Stimulated activated CD8-positive, alpha-beta memory T cell treated with anti-CD3 and anti-CD28 coated beads, Interleukin-12 subunit alpha, Interleukin-12 subunit beta, amount 100 ng/mL, for 4 hours (primary cell): Measurements from ENCODE around the gene TMPRSS9.
"Not testable (repeated sequence)": the region's sequence is repeated elsewhere in the genome, so short reads cannot be mapped to it uniquely, and the experiment has no call there.

Source experiments
- DNase-seq: peaks from one replicate; pipeline ENCODE4 v3.0.0-alpha.2; 2020; ENCODE audit warnings: low read depth

TMPRSS9 gene

GRCh38 chr19:2394054-2394441 lies 34.0 kb downstream of the TMPRSS9 start:
- no peak for DNase-seq

DNA sequence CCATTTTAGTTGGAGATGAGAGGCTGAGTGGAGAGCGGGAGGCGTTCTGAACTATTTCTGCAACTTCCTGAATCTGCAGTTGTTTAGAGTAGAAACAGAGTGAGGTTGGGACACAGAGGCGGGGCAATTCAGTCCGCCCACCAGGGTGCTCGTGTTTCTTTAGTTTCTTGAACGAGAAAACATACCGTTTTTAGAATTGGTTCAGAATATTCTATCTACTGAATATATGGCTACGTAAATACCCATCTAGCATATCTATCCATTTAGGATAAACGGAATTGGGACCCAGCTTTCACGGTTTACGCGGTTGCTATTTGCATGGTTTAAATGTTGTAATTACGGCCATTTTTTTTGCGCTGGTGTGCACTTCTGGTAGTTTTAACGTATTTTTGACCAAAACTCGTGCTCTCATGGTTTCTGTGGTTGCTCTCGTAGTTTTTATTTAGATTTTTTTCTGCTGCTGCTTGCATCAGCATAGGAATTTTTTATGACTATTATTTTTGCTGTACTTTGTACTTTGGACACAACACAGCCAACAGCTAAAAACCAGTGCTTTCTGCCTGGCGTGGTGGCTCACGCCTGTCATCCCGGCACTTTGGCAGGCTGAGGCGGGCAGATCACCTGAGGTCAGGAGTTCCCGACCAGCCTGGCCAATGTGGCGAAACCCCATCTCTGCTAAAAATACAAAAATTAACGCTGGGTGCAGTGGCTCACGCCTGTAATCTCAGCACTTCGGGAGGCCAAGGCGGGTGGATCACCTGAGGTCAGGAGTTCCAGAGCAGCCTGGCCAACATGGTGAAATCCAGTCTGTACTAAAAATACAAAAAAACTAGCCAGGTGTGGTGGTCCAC lies 34.6 kb downstream of the TMPRSS9 start:
- DNase-seq: no peak

- not testable (repeated sequence) for DNase-seq
Measured at GRCh38 chr19:2395293-2395829, 35.3 kb downstream of the TMPRSS9 start.

GRCh38 chr19:2397173-2397572 lies 37.1 kb downstream of the TMPRSS9 start:
- not testable (repeated sequence) for DNase-seq

- DNase-seq: no peak
Measured at GRCh38 chr19:2398735-2399305, 38.8 kb downstream of the TMPRSS9 start.

DNA sequence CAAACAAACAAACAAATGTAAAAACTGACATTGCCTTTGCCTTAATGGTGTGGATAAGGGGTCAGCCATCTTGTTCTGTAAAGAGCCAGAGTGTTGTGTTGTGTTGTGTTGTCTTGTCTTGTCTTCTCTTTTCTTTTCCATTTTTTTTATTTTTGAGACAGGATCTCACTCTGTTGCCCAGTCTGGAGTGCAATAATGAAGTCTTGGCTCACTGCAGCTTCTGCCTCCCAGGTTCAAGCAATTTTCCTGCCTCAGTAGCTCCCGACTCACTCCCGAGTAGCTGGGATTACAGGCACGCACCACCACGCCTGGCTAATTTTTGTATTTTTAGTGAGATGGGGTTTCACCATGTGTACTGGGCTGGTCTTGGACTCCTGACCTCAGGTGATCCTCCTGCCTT lies 39.5 kb downstream of the TMPRSS9 start:
- DNase-seq: no peak

DNA sequence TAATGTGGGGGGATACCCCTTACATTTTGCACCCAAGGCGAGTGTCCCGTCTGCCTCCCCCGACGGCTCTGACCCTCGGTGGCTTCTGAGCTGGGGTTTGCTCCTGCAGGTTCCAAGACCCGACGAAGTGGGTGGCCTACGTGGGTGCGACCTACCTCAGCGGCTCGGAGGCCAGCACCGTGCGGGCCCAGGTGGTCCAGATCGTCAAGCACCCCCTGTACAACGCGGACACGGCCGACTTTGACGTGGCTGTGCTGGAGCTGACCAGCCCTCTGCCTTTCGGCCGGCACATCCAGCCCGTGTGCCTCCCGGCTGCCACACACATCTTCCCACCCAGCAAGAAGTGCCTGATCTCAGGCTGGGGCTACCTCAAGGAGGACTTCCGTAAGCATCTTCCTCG lies 48.2 kb downstream of the TMPRSS9 start:
- no peak for DNase-seq

- DNase-seq: no peak
Measured at GRCh38 chr19:2409352-2409912, 49.4 kb downstream of the TMPRSS9 start.

GRCh38 chr19:2410023-2410422 lies 50.0 kb downstream of the TMPRSS9 start:
- no peak for DNase-seq

- DNase-seq: no peak
Measured at GRCh38 chr19:2411709-2412108, 51.6 kb downstream of the TMPRSS9 start.

GRCh38 chr19:2412449-2412848 lies 52.4 kb downstream of the TMPRSS9 start:
- DNase-seq: no peak

GRCh38 chr19:2413159-2413558 lies 53.1 kb downstream of the TMPRSS9 start:
- DNase-seq: no peak

DNA sequence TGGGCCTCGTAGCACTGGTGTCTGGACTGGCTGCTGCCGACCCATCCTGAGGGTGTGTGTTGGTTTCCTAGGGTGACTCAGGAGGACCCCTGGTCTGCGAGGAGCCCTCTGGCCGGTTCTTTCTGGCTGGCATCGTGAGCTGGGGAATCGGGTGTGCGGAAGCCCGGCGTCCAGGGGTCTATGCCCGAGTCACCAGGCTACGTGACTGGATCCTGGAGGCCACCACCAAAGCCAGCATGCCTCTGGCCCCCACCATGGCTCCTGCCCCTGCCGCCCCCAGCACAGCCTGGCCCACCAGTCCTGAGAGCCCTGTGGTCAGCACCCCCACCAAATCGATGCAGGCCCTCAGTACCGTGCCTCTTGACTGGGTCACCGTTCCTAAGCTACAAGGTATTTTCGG lies 53.6 kb downstream of the TMPRSS9 start:
- DNase-seq: no peak

DNA sequence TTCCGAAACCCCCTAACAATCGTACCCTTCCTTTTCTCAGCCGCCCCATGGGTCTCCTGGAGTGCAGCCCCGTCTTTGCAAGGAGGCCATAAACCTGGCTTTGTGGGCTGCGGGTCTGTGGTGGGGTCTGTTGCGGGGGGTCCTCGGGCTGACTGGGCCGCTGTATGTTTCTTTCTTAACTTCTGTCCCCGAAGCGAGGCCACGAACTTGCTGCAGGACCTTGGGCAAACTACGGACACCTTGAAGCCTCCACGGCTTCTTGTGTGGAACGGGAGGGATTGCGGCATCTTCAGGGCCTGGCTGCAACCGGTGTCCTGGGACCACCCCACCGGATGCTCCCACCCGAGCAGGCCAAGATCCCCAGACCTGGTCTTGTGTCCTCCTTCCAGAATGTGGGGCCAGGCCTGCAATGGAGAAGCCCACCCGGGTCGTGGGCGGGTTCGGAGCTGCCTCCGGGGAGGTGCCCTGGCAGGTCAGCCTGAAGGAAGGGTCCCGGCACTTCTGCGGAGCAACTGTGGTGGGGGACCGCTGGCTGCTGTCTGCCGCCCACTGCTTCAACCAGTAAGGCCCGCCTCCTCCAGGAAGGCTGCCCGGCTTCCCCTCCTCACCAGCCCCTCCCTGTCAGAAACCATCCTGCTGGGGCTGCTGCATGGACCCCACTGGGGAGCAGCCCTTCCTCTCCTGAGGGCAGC lies 55.4 kb downstream of the TMPRSS9 start:
- DNase-seq: no peak

DNA sequence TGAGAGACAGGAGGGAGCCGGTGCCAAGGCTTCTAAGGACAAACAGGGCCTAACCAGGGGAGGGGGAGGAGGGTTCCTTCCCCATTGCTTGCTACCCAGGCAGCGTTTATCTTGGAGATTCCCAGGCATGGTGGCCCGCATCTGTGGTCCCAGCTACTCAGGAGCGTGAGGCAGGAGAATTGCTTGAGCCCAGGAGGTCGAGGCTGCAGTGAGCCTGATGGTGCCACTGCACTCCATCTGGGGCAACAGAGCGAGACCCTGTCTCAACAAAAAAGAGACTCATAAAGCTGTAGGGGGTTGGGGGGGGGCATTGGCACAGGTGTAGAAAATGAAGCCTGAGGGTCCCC lies 55.9 kb downstream of the TMPRSS9 start:
- DNase-seq: no peak

GRCh38 chr19:2416321-2417097 lies 56.4 kb downstream of the TMPRSS9 start:
- no peak for DNase-seq

GRCh38 chr19:2417436-2417835 lies 57.4 kb downstream of the TMPRSS9 start:
- not testable (repeated sequence) for DNase-seq

GRCh38 chr19:2417881-2418406 lies 57.9 kb downstream of the TMPRSS9 start:
- DNase-seq: no peak

- no peak for DNase-seq
Measured at GRCh38 chr19:2419754-2420153, 59.7 kb downstream of the TMPRSS9 start.

DNA sequence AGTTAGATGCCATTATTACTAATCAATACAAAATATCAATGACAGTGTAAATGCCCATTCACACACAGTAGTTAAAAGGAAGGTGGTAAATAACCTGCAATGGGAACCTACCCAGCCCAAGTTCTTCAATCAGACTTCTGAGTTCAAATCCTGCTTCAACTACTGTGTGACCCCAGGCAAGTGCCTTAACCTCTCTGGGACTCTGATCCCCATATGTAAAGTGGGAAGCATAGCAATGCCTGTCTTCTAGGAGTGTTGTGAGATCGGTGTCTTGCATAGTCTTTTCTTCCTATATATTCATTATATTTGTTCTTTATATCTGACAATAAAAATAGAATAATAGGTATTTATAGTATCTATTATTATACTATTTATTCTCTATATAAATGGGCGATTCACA lies 60.4 kb downstream of the TMPRSS9 start:
- no peak for DNase-seq

GRCh38 chr19:2421581-2422306 lies 61.7 kb downstream of the TMPRSS9 start:
- no peak for DNase-seq
